NCI-H526 treated with DMSO at 0.1 percent for 48 hours (cell line): ENCODE measurements around the gene SBK3.
"Not testable (repeated sequence)": the region's sequence is repeated elsewhere in the genome, so short reads cannot be mapped to it uniquely, and the experiment has no call there.

Experiments used
- DNase-seq: peaks from one replicate; lab custom pipeline; 2025; lab: John Stamatoyannopoulos, UW

SBK3 gene

DNA sequence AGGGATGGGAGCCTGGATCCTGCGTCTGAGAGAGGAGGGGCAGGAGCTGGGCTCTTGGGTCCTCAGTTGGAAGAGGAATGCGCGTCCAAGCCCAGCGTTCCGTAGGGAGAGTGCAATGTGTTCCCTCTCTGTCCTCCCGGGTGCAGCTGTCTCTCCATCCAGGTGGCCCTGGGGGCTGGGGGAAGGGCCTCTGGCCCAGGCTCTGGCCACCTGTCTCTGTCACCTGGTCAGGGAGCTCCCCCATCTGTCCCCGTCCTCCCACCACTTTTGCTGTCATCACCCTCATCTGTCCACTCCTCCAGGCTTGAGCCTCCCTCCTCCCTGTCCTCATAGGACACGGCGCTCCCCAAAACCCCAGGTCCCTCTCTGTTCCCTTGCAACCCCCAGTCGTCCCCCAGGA is 4.7 kb downstream of the SBK3 start:
- no peak for DNase-seq

DNA sequence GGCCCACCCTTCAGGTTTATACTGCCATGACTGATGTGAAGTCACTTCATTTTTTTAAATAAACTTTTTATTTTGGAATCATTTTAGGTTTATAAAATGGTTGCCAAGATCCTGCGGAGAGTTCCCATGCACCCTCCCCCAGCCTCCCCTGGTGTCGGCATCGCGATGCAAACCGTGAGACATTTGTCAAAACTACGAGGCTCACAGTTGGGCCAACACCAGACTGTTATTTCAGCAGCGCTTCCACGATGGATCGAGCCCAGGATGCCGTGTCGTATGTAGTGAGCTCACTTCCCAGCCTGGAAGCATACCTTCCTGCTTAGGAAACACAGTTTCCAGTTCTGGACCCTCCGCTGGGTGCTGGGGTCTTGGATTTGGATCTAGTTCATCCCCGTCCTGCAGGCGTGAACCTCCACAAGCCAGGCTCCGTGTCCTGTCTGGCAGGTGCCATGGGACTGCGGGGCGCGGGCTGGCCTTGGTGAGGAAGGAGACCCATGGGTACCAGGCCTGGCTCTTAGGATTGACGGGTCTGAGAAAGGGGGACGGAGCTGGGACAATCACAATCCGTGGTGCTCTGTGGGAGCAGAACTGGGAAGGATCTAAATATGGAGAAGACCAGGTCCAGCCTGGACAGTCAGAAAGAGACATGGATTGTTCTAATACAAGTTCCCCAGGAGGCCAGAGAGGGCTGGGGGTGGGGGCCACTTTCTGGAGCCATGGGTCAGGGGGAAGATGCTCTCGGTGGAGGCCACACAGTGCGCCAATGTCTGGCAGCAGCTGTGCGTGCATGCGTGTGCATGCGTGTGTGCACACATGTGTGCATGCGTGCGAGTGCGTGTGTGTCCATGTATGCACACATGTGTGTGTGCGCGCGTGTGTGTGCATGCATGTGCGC is 6.0 kb downstream of the SBK3 start:
- DNase-seq: no peak

DNA sequence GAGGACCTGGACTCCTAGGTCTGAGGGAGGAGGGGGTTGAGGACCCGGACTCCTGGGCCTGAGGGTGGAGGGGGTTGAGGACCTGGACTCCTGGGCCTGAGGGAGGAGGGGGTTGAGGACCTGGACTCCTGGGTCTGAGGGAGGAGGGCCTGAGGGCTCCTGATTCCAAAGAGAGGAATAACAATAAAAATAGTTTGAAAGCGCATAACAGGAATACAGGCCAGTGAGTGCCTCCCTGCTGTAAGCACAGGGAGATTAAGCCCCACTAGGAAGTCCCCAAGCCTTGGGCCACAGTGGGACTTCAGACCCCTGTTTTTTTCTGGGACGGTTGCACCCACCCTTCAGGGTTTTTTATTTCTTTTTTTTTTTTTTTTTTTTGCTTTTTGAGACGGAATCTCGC is 7.2 kb downstream of the SBK3 start:
- no peak for DNase-seq

DNA sequence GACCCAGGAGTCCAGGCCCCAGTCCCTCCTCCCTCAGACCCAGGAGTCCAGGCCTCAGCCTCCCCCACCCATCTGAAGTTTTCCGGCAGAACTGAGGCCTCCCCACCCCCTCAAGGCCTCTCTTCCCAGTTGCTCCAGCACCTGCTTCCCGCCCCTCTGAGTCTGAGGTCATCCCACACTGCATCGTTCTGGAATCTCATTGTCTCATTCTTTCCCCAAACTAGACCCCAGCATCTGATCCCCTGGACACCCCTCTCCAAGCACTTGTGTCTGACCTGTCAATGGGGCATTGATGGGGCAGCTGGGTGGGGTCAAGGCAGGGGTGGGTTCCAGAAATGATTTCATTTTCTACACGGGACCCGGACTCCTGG is 7.6 kb downstream of the SBK3 start:
- no peak for DNase-seq

DNA sequence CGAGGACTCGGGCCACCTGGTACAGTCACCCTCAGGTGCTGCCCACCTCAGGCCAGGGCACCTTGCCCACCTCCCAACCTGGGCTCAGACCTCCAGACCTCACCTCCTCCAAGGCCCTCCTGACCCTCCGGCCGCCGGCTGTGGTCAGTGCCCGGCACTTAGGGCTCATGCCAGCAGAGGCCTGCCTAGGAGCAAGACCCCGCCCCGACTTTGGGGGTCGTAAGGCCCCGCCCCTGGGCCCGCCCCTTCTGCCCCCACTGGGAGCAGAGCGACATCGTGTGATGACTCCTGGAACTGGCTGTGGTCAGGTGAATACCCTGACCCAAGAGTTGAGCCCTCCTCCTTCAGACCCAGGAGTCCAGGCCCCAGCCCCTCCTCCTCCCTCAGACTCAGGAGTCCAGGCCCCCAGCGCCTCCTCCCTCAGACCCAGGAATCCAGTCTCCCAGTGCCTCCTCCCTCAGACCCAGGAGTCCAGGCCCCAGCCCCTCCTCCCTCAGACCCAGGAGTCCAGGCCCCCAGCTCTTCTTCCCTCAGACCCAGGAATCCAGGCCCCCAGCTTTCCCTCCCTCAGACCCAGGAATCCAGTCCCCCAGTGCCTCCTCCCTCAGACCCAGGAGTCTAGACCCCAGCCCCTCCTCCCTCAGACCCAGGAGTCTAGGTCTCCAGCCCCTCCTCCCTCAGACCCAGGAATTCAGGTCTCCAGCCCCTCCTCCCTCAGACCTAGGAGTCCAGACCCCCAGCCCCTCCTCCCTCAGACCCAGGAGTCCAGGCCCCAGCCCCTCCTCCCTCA is 8.2 kb downstream of the SBK3 start, which contains the start of gene SBK2:
SBK2 (minus strand) TSS at position 183 of the 790 bp plus-strand sequence. CDS start 839 bp downstream, outside the sequence.
- no peak for DNase-seq

DNA sequence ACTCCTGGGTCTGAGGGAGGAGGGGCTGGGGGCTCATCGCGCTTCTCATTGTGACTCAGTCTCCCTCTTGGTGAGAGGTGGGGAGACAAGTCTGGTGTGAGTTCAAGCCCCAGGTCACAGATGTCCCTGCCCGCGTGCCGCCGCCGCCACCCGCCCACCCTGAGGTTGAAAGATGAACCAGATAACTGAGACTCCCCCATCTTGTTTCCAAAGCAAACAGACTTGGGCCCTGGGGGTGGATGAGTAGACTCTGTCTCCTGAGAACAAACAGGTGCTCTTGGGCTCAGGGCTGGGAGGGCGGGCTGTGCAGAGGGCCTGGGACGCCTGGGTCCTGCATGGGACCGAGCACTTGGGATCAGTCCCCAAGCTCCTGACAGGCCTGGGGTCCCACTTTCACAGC is 9.0 kb downstream of the SBK3 start:
- DNase-seq: no peak

DNA sequence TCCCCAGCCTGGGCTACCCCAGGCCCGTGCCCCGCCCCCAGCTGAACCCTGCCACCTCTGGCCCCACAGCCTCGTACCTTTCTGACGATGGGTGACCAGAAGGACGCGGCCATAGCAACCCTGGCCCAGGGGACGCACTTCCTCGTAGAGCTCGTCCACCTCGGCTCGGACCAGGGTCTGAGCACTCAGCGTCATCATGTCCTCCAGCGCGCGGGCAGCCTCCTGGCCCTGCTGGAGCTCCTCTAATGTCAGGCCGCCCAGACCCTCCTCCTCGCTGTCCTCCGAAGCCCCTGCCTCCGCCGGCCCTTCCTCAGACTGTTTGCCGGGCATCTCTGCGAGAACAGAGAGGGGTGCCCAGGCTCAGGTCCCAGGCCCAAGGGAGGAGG is 9.4 kb downstream of the SBK3 start:
- no peak for DNase-seq

DNA sequence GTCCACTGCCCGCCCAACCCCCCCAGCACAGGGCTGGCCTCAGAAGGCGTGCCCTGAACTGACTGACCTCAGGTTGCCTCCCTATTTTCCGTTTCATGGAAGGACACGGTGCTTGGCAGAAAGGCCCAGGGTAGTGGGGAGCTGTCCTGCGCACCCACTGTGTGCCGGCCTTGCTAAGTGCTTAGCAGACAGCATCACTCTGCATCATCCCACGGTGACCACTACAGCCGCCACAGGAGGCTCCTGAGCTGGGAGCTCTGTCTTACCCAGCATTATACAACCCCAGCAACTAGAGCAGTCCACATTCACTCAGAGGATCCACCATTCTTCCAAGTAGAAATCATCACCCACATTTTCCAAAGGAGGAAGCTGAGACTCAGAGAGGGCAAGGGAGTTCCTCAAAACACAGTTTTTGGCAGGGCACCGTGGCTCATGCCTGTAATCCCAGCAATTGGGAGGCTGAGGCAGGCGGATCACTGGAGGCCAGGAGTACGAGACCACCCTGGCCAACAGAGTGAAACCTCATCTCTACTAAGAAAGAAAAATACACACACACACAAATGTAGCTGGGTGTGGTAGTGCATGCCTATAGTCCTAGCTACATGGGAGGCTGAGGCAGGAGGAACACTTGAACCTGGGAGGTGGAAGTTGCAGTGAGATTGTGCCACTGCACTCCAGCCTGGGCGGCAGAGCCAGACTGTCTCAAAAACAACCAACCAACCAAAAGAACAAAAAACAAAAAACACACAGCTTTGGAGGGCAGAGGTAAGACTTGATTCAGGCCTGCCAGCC is 10.0 kb downstream of the SBK3 start:
- DNase-seq: no peak

DNA sequence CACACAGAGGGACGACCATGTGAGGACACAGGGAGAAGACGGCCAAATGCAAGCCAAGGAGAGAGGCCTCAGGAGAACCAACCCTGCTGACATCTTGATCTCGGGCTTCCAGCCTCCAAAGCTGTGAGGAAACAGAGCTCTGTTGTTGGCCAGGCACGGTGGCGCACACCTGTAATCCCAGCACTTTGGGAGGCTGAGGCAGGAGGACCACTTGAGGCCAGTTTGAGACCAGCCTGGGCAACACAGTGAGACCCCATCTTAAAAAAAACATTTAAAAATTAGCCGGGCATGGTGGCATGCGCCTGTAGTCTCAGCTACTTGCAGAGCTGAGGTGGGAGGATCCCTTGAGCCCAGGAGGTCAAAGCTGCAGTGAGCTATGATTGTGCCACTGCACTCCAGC is 11.1 kb downstream of the SBK3 start:
- not testable (repeated sequence) for DNase-seq

DNA sequence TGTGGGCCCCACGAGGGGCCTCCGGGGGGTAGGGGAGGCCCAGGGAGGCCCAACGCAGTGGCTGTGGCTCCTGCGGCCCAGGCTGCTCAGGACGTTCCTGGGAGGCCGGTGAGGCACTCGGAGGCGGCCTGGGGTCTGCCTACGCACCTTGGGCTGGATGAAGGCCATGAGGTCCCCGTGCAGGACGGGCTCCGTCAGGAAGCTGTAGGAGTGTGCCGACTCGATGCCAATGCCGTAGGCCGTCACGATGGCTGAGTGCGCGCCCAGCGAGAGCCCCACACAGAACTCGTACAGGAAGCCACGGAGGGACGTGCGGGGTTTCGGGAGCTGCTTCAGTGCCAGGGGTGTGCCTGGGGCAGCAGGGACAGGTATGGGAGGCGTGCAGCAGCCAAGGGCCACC is 14.3 kb downstream of the SBK3 start:
- DNase-seq: no peak

DNA sequence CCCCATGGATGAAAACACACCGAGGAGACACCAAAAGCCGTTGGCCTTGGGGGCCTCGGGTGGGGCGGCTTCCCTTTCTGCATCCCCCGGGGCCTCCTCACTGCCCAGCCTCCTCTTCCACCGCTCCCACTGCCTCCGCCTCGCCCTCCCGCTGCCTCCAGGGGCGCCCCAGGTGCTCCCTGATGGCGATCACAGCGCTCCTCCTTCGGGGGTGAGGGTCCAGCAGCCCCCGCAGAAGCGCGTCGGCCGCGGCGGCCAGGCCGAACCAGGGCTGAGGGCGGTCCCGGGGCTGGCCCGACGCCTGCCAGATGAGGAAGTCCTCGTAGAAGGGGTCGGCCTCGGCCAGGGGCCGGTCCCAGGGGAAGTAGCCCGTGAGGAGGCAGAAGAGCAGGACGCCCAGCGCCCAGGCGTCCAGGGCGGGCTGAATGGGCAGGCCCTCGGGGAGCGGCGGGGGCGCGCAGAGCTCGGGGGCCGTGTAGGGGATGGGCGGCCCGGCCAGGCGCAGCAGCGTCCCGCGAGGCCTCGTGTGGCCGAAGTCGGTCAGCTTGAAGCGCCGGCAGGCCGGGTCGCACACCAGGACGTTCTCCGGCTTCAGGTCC is 15.6 kb downstream of the SBK3 start:
- DNase-seq: no peak

DNA sequence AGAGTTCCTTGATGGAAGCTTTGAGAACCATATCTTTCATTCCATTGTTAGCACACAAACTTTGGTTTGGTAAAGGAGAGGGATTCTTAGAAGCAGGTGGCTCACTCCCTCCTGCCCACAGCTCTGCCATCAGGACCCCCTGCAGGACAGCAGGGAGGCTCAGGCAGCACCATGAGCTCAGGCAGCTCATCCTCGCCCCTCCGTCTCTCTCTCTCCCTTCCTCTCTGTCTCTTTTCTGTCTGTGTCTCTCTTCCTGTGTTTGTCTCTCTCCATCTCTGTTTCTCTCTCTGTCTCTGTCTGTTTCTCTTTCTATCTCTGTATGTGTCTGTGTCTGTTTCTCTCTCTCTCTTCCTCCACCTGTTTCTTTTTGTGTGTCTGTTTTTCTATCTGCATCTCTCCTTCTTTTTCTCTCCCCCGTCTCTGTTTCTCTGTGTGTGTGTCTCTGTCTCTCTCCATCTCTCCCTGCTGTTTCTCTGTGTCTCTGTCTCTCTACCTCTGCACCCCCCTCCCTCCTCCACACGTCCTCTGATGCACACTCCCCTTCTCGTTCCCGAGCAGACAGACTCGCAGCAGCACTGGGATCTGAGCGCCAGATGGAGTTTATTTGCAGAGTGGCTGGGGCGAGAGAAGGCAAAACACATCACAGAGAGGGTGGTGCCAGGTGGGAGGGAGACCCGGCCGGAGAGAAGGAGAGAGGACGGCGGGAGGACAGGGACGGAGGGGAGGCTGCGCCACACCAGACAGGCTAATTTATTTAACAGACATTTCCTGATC is 17.1 kb downstream of the SBK3 start:
- no peak for DNase-seq

DNA sequence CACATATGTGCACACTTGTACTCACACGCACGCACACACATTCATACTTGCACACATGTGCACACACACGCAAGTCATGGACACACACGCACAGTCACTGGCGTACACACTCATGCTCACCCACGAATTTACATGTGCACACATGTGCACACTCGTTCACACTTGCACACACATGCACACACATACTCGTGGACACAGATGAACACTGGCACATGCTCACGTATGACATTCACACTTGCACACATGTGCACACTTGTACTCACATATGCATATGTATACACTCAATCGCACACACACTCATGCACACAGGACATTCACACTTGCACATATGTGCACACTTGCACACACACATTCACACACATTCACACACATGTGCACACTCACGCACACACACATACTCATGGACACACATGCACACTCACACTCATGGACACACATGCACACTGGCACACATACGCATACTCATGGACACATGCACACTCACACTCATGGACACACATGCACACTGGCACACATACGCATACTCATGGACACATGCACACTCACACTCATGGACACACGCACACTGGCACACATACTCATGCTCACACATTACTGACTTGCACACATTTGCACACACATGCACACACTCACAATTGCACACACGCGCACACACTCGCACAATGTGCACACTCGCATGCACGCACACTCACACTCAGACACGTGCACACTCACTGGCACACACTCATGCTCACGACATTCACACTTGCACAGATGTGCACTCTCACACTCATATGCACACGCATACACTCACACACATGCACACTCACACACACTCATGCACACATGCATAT is 17.9 kb downstream of the SBK3 start:
- no peak for DNase-seq

DNA sequence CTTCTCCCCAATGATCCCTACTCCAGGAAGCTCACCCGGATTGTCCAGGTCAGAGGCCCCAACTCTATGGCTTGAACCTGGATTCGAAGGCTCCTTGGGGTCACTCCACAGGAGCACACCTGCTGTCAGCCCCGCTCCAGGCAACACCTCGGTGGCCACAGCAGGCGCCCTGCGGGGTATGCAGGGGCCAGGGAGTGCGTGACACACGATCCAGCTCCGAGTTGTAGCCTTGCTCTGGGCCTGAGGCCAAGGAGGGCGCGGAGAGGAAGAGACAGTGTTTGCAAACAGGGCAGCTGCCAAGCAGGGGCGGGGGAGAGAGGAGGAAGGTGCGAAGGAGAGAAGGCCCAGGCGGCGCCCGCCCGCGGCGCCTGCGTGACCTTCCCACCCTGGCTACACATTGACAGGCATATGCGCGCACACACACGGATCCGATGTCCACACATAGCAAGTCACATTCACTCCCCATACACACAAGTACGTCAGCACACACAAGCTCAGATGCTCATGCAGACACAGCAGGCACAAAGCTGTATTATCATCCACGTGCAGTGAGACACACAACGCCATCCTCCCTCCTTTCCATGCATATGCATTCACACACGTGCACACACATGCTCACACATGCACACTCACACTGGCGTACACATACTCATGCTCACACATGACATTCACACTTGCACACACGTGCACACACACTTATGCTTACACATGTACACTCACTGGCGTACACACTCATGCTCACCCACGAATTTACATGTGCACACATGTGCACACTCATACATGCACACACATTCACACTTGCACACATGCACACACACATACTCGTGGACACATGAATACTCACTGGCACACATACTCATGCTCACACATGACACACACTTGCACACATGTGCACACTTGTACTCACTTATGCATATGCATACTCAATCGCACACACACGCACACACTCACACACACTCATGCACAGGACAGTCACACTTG is 18.8 kb downstream of the SBK3 start:
- no peak for DNase-seq

DNA sequence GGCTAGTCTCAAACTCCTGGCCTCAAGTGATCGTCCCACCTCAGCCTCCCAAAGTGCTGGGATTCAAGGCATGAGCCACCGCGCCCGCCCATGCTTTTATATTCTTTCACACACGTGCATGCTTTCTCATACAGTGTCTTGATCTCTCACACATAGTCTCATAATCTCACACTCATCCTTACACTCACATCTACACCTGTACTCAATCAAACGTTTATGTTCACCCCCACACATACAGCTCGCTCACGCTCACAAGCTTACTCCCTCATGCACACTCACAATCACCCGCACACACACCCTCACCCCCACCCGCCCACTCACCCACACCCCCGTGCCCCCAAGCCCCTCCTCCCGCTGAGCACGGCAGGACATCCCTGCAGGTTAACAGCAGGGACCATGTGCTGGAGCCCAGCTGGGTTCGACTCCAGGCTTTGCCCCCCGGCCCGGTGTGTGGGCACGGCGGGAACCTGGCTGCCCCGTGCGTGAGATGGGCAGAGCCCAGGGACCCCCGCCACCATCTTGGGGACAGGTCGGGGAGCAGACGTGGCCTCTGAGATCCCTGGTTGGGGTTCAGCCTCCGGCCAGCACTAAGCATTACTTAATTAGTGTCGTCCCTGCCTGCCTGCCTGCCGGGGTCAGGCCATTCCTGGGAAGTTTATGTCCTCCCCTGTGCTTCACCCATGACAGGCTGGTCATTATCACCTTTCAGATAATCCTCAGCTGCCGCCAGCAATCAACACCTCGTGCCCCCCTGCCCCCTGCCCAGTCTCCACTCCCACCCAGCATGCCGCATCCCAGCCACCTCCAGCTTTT is 19.8 kb downstream of the SBK3 start:
- DNase-seq: no peak

DNA sequence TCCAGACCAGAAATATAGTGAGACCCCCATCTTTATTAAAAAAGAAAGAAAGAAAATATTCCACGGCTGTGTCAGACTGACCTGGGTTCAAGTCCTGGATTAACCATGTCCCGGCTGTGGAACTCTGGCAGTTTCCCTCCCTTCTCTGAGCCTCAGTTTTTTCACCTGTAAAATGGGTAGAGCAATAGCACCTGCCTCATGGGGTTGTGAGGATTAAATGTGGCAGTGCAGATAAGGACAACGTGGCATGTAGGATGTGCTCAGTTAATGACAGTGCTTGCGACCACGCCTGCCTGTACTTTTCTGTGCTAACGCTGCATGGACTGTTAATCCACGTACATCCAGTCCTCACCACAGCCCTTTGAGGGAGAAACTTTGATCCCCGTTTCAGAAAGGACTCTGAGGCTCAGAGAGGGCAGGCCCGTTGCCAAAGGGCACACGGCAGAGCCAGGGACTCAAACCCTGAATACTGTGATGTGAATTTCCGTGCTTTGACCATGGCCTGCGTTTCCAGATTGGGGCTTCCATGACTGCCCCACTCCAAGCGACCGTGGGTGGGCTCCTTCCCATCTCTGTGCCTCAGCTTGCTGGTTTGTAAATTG is 24.6 kb downstream of the SBK3 start:
- no peak for DNase-seq

DNA sequence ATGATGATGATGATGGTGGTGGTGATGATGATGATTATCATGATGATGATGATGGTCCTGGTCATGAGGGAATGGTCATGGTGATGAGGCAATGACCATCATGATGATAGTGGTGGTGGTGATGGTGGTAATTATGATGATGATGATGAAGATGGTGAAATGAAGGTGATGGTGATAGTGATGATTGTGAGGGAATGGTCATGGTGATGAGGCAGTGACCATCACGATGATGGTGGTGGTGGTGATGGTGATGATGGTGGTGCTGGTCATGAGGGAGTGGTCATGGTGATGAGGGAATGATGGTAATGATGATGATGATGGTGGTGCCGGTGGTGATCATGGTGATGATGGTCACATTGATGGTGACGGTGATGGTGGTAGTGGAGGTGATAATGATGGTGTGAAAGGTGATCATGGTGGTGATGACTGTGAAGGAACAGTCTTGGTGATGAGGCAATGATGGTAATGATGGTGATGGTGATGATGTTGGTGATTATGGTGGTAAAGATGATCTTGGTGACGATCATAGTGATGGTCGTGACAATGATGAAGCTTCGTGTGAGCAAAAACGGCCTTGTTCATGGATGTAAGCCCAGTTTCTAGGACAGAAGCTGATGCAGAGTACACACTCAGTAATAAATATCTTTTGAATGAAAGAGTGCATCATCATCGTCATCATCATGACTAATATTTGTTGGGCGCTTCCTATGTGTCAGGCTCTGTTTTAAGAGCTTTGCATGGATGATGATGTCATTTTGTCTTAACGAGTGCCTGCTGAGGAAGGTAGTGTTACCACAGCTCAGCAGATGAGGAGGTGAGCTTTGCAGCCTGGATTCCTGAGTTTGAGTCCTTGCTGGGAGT is 25.7 kb downstream of the SBK3 start:
- DNase-seq: no peak
